ENCODE measurements around the gene PACRG.
A peak's percentile ranks its signal among the peaks of the same experiment; 100 is the strongest.
"Not testable (repeated sequence)": the region's sequence is repeated elsewhere in the genome, so short reads cannot be mapped to it uniquely, and the experiment has no call there.

Gene PACRG

GRCh38 chr6:162727322-162728182 lies at the start of gene PACRG, which contains the start of gene PRKN:
Gene PACRG, plus strand, starts transcription at chr6:162727974.
Gene PRKN, minus strand, starts transcription at chr6:162727766.
- peak; percentile 96 for DNase-seq (ENCODE audit: extremely low read depth, low read depth)
- no peak for TF ChIP-seq CTCF (IDR thresholded peaks at IDR 0.05; ENCODE audit: low read depth, low read length)

GRCh38 chr6:162678896-162679295 lies 48.9 kb upstream of the PACRG start:
- not testable (repeated sequence) for DNase-seq (ENCODE audit: extremely low read depth, low read depth)

GRCh38 chr6:162679681-162680080 lies 48.1 kb upstream of the PACRG start:
- no peak for TF ChIP-seq CTCF (IDR thresholded peaks at IDR 0.05; ENCODE audit: low read depth, low read length)
- no peak for DNase-seq (ENCODE audit: extremely low read depth, low read depth)

- DNase-seq (ENCODE audit: extremely low read depth, low read depth), result no peak
- TF ChIP-seq CTCF (IDR thresholded peaks at IDR 0.05; ENCODE audit: low read depth, low read length), result no peak
Measured at GRCh38 chr6:162680367-162680766, 47.4 kb upstream of the PACRG start.

GRCh38 chr6:162680871-162681270 lies 46.9 kb upstream of the PACRG start:
- TF ChIP-seq CTCF (IDR thresholded peaks at IDR 0.05; ENCODE audit: low read depth, low read length), result no peak
- no peak for DNase-seq (ENCODE audit: extremely low read depth, low read depth)

- TF ChIP-seq CTCF (IDR thresholded peaks at IDR 0.05; ENCODE audit: low read depth, low read length), result no peak
- DNase-seq (ENCODE audit: extremely low read depth, low read depth), result no peak
Measured at GRCh38 chr6:162681447-162681846, 46.3 kb upstream of the PACRG start.

- no peak for DNase-seq (ENCODE audit: extremely low read depth, low read depth)
- TF ChIP-seq CTCF (IDR thresholded peaks at IDR 0.05; ENCODE audit: low read depth, low read length), result no peak
Measured at GRCh38 chr6:162683135-162683534, 44.6 kb upstream of the PACRG start.

- no peak for DNase-seq (ENCODE audit: extremely low read depth, low read depth)
- no peak for TF ChIP-seq CTCF (IDR thresholded peaks at IDR 0.05; ENCODE audit: low read depth, low read length)
Measured at GRCh38 chr6:162684052-162684451, 43.7 kb upstream of the PACRG start.

Measured in AG09319 (cell line).